NCI-H446 (cell line): ENCODE results near the gene GALNT2.

Source experiments
- DNase-seq, 2 experiments: peaks; one replicate each; lab custom pipeline; 2025; lab: John Stamatoyannopoulos, UW

The GALNT2 gene

DNA sequence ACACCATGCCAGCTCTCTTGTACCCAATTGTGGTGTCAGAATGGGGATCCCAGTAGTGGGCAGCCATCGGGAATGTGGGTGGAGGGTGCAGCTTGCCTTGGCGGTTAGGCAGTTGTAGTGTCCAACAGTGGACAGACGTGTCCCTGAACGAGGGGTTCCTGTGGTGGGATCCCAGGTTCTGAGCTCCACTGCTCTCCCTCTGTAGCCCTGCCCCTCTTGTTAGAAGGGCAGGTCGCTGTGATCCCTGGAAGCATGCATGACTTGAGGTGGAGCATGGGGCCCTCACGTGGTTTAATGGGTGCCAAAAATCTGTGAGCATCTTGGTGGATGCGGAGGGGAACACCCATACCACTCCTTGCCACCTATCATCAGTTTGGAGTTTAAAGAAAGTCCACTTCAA, 4.3 kb downstream of the GALNT2 start:
- DNase-seq, result no peak

DNA sequence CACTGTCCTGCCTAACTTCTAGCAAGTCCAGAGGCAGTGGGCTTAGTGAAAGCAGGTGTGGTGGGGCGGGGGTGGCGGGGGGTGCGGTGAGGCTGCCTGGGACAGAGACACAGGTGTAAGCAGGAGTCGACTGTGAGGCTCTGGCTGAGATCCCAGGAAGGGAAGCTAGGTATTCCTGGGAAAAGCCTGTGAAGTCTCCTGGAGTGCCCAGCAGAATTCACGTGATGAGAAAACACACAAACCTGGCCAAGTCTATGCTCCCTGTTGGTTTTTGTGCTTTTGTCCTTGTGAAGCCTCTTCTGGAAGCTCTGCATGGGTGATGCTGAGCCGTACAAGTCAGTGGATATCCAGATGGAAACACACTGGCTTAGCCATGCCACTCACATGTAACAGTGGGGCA, 5.3 kb downstream of the GALNT2 start:
- no peak for DNase-seq

DNA sequence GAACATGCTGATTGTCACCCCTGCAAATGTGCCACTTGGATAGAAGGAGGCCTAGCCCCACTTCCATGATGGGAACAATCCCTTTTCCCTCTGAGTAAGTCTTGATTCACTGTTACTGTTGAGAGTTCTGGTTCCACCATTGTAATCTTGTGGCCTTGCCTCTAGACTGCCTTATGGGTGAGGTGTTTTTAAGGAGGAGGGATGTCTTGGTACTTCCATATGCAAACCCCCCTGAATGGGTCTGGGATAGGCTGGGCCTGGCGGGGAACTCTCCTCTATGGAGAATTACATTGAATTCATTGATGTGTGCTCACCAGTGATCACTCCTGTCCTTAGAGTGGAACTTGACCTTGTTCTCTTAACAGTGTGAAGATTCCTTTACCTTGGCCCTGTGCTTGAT, 5.8 kb downstream of the GALNT2 start:
- DNase-seq, result no peak

DNA sequence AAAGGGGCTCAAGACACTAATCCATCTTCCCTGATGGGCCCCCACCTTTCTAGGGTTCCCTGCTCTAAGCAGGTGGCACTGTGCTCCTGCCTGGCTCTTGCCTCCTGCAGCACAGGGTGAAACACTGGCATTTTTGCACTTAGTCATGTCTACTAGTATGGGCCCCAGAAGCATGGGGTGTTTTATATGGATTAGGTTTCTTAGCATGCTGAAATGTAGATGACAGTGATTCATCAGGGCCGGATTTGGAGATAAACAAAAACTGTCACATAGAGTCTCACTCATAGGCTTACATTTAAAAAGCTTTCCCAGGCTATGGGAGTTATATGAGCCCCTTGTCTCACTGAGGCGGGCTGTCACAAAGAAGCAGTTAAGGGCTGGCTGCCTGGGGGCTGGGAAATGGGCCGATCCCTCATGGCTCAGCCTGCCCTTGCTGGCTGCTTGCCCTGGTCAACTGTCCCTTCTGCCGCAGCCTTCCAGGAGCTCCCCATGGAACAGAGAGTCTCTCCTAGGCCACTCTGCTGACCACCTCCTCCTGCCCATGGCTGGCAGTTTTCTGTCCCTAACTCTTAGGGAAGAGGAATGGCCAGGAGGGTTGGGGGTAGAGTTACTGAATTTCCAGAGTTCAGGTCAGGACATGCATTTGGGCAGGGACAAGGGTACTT, 6.5 kb downstream of the GALNT2 start:
- no peak for DNase-seq

DNA sequence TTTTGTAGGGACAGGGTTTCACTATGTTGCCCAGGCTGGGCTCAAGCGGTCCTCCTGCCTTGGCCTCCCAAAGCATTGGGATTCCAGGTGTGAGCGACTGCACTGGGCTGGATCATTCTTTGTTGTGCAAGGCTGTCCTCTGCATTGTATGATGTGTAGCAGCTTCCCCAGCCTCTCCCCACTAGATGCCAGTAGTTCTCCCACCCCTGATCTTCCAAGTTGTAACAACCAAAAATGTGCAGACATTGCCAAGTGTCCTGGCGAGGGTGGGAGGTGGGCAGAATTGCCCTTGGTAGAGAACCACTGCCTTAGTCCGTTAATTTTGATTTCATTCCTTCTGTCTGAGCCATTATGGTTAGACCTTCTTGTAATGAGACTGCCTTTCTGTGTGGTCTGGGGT, 7.2 kb downstream of the GALNT2 start:
- no peak for DNase-seq

DNA sequence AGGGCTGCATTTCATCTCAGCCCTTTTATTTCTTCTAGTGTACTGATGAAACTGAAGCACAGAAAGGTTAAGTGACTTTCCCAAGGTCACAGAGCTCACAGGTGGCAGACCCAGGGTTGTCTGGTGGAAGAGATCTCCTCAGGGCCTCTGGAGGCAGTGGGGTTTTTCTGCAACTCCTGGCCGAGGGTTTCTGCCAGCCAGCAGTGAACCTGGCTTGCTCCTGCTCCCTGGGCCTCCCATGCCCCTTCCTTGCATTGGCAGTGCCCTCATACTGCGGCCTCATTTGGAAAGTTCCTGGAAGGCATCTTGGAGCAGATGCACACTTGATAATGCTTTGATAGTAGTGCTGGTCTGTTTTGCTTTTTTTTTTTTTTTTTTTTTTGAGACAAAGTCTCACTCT, 7.7 kb downstream of the GALNT2 start:
- DNase-seq, result peak in 1 of 2 experiments; percentile 6

DNA sequence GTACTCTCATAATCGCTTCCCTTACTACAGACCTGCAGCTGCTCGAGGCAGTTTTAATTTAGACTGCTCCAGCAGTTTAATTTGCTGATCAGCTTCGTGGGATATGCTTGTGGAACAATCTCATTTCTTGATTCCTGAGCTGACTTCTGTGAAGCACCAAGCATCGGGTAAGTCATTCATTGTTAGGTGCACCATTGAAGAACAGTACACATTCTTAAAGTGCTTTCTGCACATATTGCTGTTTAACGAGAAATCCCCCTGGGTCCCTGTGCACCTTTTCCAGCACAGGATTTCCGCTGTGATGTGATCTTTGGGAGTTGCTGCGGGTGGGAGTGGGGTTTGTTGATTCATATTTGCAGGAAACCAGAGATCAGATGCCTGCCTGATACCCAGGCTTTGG, 9.1 kb downstream of the GALNT2 start:
- DNase-seq, result no peak

DNA sequence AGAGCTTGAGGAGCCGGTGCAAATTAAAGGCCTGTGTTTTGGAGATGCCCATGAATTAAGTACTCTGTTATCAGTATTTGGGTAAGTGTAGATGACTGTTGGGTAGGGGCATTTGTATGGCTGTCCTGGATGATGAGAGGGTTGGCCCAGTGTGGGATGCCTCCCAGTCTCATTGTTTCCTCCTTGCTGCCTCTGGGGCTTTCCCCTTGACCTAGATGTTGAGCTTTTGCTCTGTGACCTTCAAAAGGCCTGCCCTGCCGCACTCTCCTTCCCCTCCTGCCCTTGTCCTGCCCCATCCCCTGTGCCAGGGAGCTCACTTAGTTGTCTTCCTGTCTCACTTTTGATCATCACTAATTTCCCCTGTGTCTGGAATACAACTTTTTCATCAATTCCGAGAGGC, 10.0 kb downstream of the GALNT2 start:
- DNase-seq, result no peak

DNA sequence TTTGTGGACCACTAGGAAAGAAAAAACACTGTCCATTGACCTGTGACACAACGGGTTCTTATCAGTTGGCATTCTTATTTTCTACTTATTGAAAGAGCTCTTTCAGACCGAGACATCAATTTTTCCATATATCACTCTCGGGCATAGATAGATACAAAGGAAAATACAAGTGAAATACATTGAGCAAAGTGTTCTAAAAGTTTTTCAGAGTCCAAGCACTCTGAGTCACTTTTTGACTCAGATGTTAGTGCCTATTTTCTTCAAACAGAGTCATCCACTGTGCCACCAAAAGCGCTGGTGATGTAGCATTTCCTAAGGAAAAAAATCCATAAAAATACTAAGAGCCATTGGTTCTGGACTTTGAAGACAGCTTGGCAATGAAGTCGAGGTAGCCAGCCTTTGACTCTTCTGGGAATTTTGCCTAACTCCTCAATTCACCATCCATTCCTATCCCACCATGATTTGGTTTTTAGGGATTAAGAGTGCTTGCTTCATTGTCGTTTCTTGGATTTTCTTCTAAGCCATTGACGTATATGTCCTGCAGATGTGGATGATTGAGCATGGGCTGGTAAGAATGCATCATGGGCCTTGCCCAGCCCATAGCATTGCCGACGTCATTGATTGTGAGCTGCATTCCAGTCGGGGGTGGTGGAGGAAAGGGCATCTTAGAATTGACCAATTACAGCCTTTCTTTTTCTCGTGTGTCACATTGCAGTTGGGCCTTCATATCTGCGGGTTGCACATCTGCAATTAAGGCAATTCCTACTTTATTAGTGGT, 10.6 kb downstream of the GALNT2 start:
- no peak for DNase-seq

DNA sequence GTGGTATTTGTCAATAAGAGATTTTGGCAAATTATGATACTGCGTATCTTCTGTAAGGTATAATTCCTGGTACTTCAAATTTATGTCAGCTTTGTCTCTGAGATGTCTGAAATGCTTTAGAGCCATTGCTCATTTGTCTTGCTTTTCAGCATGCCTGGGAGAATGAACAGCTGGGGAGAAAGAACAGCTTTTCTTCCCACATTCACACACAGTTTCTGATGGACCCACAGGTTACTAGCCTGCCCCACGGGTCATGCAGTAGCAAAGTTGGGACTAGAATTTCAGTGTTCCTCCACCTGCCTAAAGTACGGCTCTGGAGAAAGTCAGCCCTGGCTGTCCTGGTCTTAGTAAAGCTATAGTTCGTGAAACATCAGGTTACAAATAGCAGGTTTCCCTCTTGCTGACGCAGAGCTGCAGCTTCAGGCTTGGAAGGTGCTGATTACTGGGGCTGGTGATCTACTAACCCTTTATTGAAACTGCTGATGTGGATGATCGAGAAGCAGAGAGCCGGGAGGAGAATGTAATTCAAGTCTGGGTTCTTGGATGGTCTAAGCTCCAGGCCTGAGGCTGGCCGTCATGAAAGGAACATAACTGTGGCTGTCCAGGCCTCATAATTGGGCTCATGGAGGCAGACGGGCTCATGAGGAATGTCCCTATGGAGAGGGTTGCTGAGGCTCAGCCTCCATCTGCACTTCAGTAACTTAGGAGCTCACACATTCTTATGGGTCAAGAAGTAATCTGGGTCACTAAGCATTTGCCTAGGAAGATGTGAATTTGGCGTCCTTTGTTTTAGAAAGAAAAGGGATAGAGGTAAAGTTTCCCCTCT, 12.4 kb downstream of the GALNT2 start:
- DNase-seq, result no peak

DNA sequence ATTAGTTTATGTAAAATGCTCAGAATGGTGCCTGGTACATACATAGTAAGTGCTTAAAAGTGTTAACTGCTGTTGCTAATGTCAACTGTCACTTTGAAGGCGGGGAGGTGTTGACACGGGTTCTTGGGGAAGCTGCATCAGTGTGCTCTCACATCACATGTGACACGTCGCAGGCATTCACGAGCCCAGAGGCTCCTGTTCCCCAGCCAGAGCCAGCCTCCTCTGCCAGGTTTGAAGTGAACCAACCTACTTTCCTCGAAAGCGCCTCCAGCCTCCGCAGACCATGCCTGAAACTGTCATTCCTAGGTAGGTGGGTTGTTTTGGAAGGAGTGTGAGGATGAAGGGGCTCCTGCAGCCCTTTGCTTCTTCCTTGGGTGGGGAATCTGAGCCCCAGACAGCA, 13.8 kb downstream of the GALNT2 start:
- no peak for DNase-seq

DNA sequence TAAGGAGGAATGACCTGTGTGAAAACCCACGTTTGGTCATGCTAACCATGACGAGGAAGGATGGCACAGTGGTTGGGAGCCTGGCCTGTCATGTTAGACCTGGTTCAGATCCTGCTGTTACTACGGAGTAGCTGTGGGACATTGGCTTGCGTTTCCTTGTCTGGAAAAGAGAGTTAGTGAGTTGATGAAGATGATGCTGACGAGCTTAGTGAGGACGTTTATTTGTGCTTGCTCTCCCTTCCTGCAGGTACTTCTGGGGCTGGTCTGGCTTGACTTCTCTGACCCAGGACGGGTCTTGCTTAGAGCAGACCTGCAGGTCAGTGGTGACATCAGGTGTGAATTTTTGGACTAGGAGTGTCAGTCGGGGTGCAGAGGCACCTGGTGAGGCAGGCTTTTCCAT, 14.7 kb downstream of the GALNT2 start:
- no peak for DNase-seq

DNA sequence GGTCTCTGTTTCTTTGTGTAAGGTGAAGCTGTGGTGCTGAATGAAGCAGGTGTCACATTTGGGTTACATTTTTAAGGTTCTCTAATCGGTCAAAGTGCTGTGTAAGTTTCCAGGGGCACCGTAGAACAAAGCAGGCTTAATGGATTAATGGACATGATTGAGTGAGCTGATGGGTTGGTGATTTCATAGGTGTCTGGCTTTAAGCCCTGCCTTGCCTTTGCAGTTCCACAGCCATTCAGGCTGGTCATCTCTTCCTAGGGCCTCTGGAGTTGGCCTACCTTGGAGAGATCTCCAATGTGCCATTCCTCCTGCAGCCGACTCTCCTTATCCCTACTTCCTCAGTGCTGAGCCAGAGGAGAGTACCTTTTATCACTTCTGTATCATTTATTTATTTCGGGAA, 15.2 kb downstream of the GALNT2 start:
- no peak for DNase-seq

DNA sequence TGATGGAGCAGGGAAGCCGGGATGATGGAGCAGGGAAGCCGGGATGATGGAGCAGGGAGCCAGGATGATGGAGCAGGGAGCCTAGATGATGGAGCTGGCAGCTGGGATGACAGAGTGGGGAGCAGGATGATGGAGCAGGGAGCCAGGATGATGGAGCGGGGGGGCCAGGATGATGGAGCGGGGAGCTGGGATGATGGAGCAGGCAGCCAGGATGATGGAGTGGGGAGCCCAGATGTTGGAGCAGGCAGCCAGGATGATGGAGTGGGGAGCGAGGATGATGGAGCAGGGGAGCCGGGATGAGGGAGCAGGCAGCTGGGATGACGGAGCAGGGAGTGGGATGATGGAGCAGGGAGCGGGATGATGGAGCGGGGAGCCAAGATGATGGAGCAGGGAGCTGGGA, 16.0 kb downstream of the GALNT2 start:
- no peak for DNase-seq

DNA sequence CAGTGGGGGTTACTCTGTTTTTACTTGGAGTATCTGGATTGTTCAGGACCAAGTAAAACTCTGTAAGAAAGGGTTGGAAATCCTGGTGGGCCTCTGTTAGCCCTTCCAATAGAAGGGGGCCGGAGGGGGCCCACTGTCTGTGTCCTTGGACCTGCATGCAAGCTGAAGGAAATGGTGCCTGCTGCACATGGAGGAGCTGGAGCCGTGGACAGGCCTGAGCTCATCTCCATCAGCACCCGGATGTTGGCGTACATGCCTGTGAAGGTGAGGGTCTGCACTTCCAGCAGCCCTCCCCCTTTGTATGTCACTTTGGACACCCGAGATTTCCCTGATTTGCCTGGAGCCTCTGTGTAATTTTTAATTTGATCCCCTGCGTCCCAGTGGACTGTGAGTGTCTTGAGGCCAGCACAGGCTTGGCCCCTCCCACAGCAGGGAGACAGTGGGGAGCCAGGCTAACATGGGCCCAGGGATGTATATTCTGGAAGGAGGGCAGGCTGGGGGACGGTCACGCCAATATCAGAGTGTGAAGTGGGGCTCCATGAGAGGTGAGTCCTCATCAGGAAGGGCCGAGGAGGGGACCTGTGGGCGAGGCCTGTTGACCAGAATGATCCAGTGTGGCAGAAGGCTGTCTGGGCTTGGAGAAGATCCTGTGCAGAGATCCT, 16.8 kb downstream of the GALNT2 start:
- DNase-seq, result no peak

DNA sequence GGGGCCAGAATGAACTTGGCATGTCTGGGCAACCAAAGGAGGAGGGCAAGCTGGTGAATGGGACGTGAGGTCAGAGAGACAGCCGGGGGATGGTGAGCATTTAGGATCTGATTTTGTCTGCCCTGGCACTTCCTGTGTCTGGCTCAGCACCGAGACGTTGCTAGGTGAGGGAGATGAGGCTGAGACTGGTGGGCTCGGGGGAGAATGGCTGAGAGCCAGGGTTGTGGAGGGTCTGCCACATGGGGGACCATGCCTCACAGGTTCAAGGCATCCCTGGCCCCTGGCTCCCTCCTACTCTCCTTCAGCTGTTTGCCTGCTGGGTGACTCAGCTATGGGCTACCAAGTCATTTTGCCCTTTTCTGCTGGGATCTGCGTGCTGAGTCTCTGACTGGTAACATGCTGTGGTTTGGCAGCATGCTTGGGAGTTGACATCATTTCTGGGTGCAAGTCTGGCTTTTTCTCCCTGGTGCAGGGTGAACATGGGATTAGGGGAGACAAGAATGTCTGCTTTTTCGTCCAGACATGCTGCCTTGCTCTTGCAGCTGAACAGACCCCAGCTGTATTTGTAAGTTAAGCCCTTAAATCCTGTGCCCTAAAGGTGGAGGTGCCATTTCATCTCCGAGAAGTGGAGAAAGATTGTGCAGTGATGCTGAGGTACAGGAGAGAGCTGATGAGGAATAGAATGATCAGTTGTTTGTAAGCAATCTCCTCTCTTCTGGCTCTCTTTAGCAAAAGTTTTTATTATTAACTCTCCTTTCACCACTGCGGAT, 17.6 kb downstream of the GALNT2 start:
- peak in 1 of 2 experiments; percentile 48 for DNase-seq

DNA sequence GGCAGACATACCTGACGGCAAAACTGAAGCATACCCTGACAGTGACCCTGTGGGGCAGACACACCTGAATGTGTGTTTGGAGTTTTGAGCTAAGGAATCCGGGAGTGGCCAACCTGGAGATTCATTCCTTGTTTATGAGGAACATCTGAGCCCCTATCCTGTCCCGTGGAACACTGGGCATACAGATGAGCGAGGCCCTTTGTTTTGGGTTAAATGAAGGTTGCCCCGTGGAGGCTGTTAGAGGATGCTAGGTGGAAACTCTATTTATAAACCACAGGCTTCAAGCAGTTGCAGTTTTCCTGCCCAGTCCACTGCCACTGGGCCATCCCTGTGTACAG, 18.1 kb downstream of the GALNT2 start:
- no peak for DNase-seq

DNA sequence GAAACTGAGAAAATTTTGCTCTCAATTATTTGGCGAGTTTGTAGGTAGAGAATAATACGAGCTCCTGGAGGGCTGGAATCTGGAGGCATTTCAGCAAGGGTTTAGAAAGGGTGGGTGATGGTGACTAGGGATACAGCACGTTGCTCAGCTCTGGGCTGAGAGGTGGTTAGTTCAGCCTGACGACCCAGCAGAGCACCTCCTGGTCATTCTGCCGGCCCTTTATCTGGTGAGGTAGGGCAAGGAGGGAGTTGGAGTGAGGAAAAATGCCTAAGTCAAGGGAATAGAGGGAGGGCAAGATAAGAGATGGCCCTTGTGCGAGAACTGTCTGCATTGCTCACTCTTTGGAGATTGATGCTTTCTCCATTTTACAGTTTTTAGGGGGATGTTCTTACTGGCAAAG, 19.1 kb downstream of the GALNT2 start:
- DNase-seq, result no peak

DNA sequence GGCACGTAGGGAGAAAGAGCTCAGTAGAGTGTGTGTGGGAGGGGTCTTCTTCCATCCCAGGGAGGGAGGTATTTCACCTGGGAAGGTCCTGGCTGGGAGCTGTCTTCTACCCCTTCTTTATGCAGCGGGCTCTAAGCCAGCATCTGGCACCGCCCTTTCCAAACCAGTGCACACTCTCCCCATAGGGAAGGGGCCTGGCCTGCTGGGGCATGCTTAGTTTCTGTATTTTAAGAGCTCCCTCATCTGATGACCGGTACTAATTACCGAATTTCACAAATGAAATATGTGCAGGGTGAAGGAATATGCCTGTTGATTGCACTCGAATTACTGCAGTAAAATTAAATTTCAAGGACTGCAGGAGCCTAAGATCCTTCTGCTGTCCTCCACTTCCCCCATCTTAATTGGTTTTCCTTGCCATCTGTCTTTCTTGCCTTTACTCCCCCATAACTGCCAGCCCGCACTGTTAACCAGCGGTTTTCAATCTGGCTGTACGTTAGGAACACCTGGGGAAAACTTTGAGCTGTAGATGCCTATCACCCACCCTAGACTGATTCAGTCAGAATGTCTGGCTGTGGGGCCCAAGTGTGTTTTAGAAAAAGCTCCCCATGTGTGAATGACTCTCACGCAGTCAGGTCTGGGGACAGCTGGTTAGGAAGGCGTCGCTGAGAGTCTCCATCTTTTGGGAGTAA, 20.1 kb downstream of the GALNT2 start:
- DNase-seq, result peak in 1 of 2 experiments; percentile 28

DNA sequence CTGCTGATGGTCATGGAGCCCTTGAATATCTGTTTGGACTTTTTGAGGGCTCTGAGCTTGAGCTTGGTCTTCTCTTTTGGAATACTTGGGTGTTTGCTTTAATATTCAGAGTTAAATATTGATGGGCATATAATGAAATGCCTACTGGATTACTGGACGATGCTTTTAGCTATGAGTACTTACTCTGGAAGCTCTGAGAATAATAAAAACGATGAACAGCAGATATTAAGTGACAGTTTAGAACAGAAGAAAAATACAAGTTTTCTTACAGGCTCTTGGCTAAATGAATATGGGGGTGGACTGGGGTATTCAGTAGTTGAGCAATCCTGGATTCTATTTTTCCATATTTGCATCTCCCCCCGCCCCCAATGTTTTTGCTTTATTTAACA, 20.7 kb downstream of the GALNT2 start:
- DNase-seq, result no peak

DNA sequence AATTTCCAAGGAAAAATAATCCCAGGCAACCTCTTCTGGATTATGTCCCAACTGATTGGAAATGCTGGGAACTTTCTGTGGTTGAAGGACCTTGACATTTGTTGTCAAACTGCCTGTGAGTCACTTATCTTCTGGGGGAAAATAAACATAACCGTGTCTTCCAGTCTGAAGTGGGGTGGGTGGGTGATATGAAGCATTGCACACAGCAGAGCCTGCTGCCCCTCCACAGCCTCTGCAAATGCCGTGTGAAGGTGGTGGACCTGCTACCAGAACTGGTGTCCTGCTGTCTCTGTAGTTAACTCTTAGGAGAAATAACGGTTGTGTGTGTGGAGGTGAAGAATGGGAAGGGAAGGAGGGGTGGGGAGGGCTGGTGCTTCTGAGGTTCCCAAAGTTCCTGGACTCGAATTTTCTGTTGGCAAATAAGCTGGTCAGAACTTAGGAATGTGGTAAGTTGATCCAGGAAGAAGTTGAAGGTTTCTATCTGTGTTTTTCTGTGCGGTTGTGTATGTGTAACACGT, 23.2 kb downstream of the GALNT2 start:
- DNase-seq, result no peak
